Activated T-cell treated with anti-CD3 and anti-CD28 coated beads for 4 hours (primary cell): Measurements from ENCODE around the gene KIAA1210.
A peak's percentile ranks its signal among the peaks of the same experiment; 100 is the strongest.

Experiments used
- DNase-seq: peaks from one replicate; pipeline ENCODE4 v3.0.0-alpha.2; 2020

KIAA1210 gene

GRCh38 chrX:119089619-119090018 is 38.0 kb downstream of the KIAA1210 start:
- DNase-seq = no peak

- no peak for DNase-seq
These were observed 40.5 kb downstream of the KIAA1210 start for GRCh38 chrX:119087121-119087520.

GRCh38 chrX:119084766-119085165 is 42.8 kb downstream of the KIAA1210 start:
- DNase-seq = no peak

GRCh38 chrX:119082278-119082677 is 45.3 kb downstream of the KIAA1210 start:
- no peak for DNase-seq

- DNase-seq = no peak
These were observed 52.2 kb downstream of the KIAA1210 start for GRCh38 chrX:119075270-119076025.

GRCh38 chrX:119073911-119074310 is 53.7 kb downstream of the KIAA1210 start:
- DNase-seq = no peak

GRCh38 chrX:119073200-119073905 is 54.3 kb downstream of the KIAA1210 start:
- DNase-seq = no peak

- no peak for DNase-seq
These were observed 54.9 kb downstream of the KIAA1210 start, which contains the start of gene CT47C1 for GRCh38 chrX:119072744-119073143. TSS of gene CT47C1 (plus strand) at chrX:119072993. CDS start at chrX:119073226, 233 bp downstream.

- DNase-seq = no peak
These were observed 56.2 kb downstream of the KIAA1210 start for GRCh38 chrX:119071381-119071780.

- DNase-seq = no peak
These were observed 57.9 kb downstream of the KIAA1210 start for GRCh38 chrX:119069762-119070161.

- no peak for DNase-seq
These were observed 58.5 kb downstream of the KIAA1210 start for GRCh38 chrX:119069128-119069527.

- peak; percentile 16 for DNase-seq
These were observed 60.4 kb downstream of the KIAA1210 start for GRCh38 chrX:119067023-119067739.

GRCh38 chrX:119063428-119063827 is 64.2 kb downstream of the KIAA1210 start:
- no peak for DNase-seq

- DNase-seq = no peak
These were observed 64.8 kb downstream of the KIAA1210 start for GRCh38 chrX:119062750-119063374.

- DNase-seq = no peak
These were observed 71.9 kb downstream of the KIAA1210 start for GRCh38 chrX:119055687-119056086.

- no peak for DNase-seq
These were observed 81.7 kb downstream of the KIAA1210 start for GRCh38 chrX:119045884-119046283.

GRCh38 chrX:119042996-119043395 is 84.6 kb downstream of the KIAA1210 start:
- DNase-seq = no peak

GRCh38 chrX:119042040-119042439 is 85.6 kb downstream of the KIAA1210 start:
- DNase-seq = no peak

- no peak for DNase-seq
These were observed 86.4 kb downstream of the KIAA1210 start for GRCh38 chrX:119041175-119041574.

GRCh38 chrX:119040432-119040831 is 87.2 kb downstream of the KIAA1210 start:
- no peak for DNase-seq

GRCh38 chrX:119036107-119037029 is 91.2 kb downstream of the KIAA1210 start:
- no peak for DNase-seq

- DNase-seq = no peak
These were observed 96.6 kb downstream of the KIAA1210 start for GRCh38 chrX:119030990-119031389.
